HG02678 (cell line): ENCODE measurements around the gene PCBP1.
"Not testable (repeated sequence)": the region's sequence is repeated elsewhere in the genome, so short reads cannot be mapped to it uniquely, and the experiment has no call there.

Source experiments
- ATAC-seq: cut with Tn5 transposase; IDR thresholded peaks from one replicate; pipeline ENCODE4 v1.9.1; 2021; ENCODE audit warnings: mild to moderate bottlenecking, moderate library complexity; ENCODE audit not compliant: unreplicated experiment

Gene PCBP1

GRCh38 chr2:70086838-70087701, at the start of gene PCBP1:
PCBP1 (plus strand) TSS chr2:70087477; CDS start chr2:70087744, 267 bp downstream.
- peak; percentile 41 for ATAC-seq

DNA sequence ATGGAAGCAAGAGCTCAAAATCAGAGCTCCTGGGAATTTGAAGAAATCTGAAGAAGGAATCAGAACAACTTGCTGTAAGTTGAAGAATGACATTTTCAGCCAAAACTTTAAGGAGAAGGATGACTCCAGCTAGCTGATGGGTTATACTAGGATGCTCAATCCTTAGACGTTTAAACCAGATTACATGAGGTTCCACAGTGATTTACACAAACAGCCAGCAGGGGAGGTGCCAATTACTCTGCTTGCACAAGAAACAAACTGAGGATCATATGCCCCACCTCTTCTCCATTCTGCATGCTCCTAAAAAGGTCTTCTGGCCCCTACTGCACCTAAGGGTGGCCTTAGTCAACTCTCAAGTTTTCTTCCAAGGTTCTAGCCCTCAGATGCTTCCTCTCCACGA, 47.9 kb upstream of the PCBP1 start:
- no peak for ATAC-seq

DNA sequence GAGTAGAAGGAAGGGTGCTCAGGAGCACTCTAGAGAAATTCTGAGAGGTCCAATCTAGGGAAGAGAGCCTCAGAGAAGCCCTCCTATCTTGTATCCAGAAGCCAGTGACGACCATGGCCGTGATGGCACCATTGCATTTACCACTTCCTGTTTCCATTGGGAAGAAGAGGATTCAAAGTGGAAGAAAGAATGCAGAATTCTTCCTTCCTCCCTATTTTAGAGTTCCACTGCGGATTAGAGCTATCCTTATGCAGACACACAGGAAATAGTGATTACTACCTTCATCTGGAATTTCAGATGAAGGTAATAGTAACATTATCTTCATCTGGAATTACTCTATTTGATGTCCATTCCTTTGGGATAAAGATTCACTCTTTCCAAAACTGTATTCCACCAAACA, 45.6 kb upstream of the PCBP1 start:
- no peak for ATAC-seq

- ATAC-seq, result no peak
Measured at GRCh38 chr2:70042246-70042645, 45.0 kb upstream of the PCBP1 start.

DNA sequence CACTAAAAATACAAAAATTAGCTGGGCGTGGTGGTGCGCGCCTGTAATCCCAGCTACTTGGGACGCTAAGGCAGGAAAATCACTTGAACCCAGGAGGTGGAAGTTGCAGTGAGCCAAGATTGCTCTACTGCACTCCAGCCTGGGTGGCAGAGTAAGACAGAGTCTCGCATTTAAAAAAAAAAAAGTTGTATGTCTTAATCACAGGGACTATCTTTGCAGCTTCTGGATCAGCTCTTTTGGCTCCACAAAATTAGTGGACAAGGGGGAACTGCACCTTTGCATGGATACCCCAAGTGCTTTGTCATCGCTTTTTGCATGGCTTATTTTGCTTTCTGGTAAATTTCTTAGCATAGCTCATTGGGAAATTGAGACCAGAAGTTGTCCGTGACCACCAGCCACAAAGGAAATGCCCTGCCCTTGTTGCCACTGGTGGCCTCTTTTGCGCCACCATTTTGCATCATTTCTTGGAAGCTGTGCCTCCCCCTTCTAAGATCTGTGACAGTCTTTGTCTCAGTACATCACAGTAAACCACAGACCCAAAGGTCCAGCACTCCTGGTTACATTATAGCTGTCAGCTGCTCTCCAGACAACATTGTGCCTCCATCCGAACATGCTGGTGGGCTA, 43.9 kb upstream of the PCBP1 start:
- ATAC-seq, result no peak

- ATAC-seq, result no peak
Measured at GRCh38 chr2:70044290-70045040, 42.8 kb upstream of the PCBP1 start.

GRCh38 chr2:70045405-70045804, 41.9 kb upstream of the PCBP1 start:
- no peak for ATAC-seq

DNA sequence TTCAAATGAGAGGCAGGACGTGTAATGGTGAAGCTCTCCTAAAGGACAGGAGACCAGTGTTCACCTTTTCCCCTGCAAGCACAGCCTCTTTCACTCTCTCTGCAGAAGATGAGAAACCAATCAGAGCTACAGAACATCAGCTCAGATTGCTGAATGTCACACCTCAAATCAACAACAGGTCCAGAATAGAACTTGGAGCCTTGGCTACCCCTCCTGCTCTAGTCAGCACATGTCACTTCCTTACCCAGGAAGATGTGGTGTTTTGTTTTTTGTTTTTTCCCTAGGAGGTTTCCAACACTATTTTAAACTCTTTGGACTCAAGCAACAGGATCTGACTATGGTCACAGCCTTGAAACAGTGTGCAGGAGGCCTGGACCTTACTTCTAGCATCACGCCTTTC, 41.3 kb upstream of the PCBP1 start:
- no peak for ATAC-seq

GRCh38 chr2:70046534-70046933, 40.7 kb upstream of the PCBP1 start:
- ATAC-seq, result no peak

DNA sequence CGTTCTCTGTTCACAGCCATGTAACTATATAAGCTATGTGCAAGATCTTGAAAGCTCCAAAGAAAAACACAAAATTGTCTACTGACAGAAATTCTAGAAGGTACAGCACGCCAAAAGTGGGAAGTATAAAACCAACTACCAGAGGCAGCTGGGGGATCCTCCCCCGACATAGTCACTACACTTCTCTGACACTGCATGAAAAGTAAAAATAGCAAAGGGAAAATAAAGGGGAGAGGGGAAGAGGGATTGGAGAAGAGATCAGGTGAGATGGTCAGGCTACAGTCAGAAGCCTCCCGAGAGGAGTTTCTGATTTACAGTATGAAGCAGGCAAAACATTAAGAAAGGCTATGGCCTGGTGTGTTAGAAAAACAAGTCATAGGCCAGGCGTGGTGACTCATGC, 39.8 kb upstream of the PCBP1 start:
- no peak for ATAC-seq

DNA sequence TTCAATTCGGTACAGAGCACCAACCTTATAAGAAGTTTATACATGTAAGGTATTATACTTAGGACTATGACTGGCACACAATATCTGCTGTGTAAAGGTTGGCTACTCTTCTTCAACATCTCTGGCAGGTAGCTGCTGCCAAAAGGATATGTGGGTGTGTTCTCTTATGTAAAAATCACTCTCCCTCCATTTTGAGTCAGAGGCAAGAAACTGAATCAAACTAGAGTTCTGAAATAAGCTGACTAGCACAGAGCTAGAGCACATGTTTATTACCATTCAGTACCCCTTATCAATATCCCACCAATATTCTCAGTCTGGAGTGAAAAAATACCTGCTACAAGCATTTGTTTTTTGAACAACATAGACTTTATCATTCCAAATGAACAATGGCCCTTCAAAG, 38.0 kb upstream of the PCBP1 start:
- no peak for ATAC-seq

- no peak for ATAC-seq
Measured at GRCh38 chr2:70050631-70051425, 36.4 kb upstream of the PCBP1 start.

GRCh38 chr2:70055259-70055658, 32.0 kb upstream of the PCBP1 start:
- ATAC-seq, result not testable (repeated sequence)

GRCh38 chr2:70061317-70061716, 26.0 kb upstream of the PCBP1 start:
- ATAC-seq, result no peak

DNA sequence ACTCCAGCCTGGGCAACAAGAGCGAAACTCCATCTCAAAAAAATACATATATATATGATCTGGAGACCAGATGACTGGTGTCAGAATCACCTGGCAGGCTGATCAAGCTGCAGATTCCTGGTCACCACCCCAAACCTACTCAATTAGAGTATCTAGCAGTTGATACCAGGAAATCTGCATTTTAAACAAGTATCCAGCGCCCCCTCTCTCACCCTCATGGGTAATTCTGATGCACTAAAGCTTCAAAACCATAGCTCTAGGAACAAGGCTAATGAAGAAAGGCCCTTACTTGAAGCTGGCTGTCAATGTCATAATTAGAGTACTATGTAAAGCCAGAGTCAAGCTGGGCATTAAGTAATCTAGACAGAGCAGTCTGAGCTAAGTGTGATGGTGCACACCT, 25.0 kb upstream of the PCBP1 start:
- no peak for ATAC-seq

DNA sequence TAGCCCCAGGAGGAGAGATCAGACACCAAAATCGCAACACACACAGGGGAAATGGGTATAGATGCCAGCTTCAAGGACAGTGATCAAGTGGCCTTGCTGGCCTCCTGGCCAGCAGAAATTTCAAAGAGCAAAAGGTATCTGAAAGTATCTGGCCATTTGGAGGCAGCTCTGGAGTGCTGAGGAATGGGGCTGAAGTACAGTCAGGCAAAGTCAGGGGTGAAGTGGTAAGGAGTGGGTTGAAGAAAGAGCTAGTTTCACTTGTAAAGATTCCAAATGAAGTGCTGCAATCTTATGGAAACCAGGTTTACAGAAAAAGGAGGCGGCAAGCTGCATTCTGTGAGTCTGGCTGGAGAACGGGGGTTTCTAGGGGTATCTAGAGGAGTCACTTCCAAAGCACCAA, 19.2 kb upstream of the PCBP1 start:
- ATAC-seq, result no peak

DNA sequence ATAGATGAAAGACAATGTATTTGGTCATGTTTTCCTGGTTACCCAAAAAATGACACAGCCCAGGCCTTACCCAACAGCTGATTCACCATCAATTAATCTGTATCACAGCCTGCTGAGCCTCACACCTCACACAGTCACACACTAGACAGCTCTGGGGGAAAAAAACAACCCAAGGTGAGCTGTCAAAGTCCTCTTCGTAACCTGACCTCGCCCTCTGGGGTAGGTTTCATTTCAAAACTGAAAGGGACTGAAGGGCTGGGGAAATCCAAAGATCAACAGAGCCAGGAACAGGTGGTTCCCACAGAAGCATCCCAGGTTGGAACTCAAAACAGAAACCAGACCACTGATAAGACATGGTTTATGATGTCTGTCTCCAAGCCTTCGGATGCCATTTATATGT, 18.2 kb upstream of the PCBP1 start:
- peak; percentile 84 for ATAC-seq

DNA sequence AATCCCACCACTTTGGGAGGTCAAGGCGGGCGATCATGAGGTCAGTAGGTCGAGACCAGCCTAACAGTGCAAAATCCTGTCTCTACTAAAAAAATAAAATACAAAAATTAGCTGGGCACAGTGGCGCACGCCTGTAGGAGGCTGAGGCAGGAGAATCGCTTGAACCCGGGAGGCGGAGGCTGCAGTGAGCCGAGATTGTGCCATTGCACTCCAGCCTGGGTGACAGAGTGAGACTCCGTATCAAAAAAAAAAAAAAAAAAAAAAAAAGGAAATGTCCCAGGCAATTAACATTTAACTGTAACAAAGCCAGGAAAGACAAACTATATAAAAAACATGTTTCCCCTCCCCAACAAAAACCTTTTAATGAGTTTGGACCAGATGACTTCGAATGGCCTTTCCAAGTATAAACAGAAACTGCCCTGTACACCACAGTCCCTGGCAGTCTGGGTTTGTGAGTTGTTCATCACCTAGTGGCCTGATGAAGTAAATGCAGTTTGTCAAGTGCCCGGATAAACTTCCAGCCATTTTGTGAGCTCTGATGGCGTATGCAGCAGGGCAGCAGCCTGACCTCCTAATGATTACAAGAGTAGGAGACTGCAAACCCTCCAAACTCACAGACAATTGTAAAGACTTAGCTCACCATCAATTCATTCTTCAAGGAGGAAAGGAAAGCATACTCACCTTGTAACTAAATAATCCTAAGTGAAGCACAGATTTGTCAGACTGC, 16.6 kb upstream of the PCBP1 start:
- peak; percentile 67 for ATAC-seq

GRCh38 chr2:70073493-70073892, 13.8 kb upstream of the PCBP1 start:
- no peak for ATAC-seq

DNA sequence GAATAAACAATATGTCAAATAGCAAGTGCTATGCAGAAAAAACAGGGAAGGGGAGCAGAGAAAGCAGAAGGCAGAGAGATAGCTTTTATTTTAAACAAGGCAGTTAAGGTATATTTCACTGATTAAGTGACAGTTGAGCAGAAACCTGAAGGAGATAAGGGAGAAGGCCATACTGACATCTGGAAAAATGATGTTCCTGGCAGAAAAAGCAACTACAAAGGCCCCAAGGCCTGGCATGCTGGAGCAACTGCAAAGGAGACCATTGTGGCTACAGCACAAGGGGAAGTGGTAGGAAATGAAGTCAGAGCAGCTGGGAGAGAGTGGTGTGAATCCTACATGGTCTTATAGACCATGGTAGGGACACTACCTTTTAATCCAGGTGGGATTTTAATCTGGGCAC, 8.9 kb upstream of the PCBP1 start:
- no peak for ATAC-seq
